Pancreas (tissue), 10 donors: Measurements from ENCODE around the gene MAN2A2. TPM values are rescaled to one million over a fixed set of nuclear protein-coding genes. Genes with fewer than 3 reads are reported as not detected.

Experiments
- ATAC-seq, 4 donors: fragments of 200-7000 bp; cut with Tn5 transposase; one replicate each; pipeline versions ENCODE4 v1.8.0 to v1.9.1; 2020; ENCODE audit warnings: mild to moderate bottlenecking in 4 of 4, moderate library complexity in 4 of 4
- DNase-seq, 6 donors: peaks; one replicate each; pipeline ENCODE4 v3.0.0-alpha.2; 2020
- FAIRE-seq: peaks from 2 replicates; lab custom pipeline; 2012; peaks lifted over from hg19 to GRCh38; lab: Jason Lieb, UNC
- H3K27ac ChIP-seq, 4 donors: fragments of 200-600 bp; sonication (generic); 1 replicate in 3 of 4; 2 replicates in 1 of 4; pipeline versions ENCODE4 v1.5.0 to v1.8.0; 2020
- H3K27me3 ChIP-seq, 4 donors: fragments of 200-600 bp; one replicate each; pipeline ENCODE4 v1.8.0; 2021
- H3K36me3 ChIP-seq, 3 donors: fragments of 200-600 bp; sonication (generic) in 1 of 3; one replicate each; pipeline versions ENCODE4 v1.5.0 to v1.8.0; 2020 to 2021
- H3K4me1 ChIP-seq, 3 donors: fragments of 200-600 bp; one replicate each; pipeline ENCODE4 v1.8.0; 2021
- H3K4me3 ChIP-seq, 4 donors: fragments of 200-600 bp; sonication (generic) in 2 of 4; one replicate each; pipeline versions ENCODE4 v1.5.0 to v1.8.0; 2020 to 2021
- H3K9me3 ChIP-seq, 4 donors: fragments of 200-600 bp; one replicate each; pipeline ENCODE4 v1.8.0; 2021
- WGBS, 2 donors: extraction: QIAGEN DNeasy Blood & Tissue Kit; methylation state at CpG; one replicate each; pipeline ENCODE4 v1.1.7; 2013; 5-methylcytosine and 5-hydroxymethylcytosine counted together
- intact Hi-C, 3 donors: fragments of 100-400 bp; cut with DNase I; formaldehyde crosslinking; loops; one replicate each; pipeline versions ENCODE4 v1.11.1 to v1.14.2; 2022
- polyA plus RNA-seq, 2 donors: library from polyadenylated mRNA; stranded (reverse); fragments of 200-250 nt; gene quantifications; one replicate each; pipeline ENCODE4 v1.2.3, GENCODE V29; 2013
- total RNA-seq, 6 donors: library from RNA; stranded (reverse); fragmentation: NEBNext Ultra II Directional in 4 of 6; extraction: Animal tissue kit (Norgen Biotek cat#: 25700) in 4 of 6; gene quantifications; one replicate each; pipeline versions ENCODE4 v1.2.1 to v1.2.4, GENCODE V29; 2021 to 2023
- TF ChIP-seq, protein P1 (sequence below), 4 donors: fragments of 200-600 bp; sonication (generic) in 3 of 4; IDR thresholded peaks; one replicate each; pipeline versions ENCODE4 v1.5.0 to v1.8.0; 2021; ENCODE audit warnings: antibody characterized with exemption in 4 of 4
- donor health status: healthy with polysubstance abuse.
- donor health status: DM: no; HTN: no; CAD: no; lungs with moderate emphysema.
- donor health status: DM: no; HTN: no; CAD: no.
- donor health status: control.
- donor health status: control.
- donor health status: Bipolar disorder and iron deficiency.
- donor health status: DM: yes; HTN: yes; CAD: no.
- donor health status: DM: no; HTN: no; CAD: no.
- donor health status: DM: no; HTN: no; CAD: no.
- donor health status: DM: yes; HTN: yes; CAD: no.

MAN2A2 gene
- total and polyA plus RNA-seq, 8 donors = 56.6 to 118 (median 67.7) TPM

DNA sequence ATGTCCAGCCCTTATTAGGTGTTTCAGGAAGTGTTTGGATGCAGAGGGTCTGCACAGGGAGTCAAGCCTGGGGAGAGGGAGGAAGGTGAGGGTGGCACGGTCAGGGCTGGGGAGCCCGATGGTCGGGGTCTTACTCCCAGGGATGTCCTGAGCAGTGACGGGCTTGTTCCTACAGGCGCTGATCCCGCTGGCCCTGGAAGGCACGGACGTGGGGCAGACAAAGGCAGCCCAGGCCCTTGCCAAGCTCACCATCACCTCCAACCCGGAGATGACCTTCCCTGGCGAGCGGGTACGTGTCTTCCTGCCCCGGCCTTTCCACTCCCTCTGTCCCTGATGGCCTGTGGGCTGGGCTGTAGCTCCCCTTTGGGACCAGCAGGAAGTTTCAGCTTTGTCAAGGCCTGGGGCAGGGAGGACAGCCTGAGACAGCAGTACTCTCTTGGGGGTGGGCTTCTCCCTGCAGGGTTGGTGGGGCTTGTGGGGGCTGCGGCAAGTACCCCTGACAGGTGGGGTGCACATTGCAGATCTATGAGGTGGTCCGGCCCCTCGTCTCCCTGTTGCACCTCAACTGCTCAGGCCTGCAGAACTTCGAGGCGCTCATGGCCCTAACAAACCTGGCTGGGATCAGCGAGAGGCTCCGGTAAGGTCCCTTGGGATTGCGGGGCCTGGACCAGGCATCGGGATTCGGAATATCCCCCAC is 47.0 kb downstream of the MAN2A2 start:
- intact Hi-C loops = no loop called here
- peaks cover 0 to 56% (median 18%) of the 10 kb centered on the region in 3 donors for H3K36me3 ChIP-seq
- DNase-seq (no peak), FAIRE-seq (no peak), ATAC-seq (no peak)
- no peaks in the 10 kb centered on the region for H3K4me1 ChIP-seq
- no peak overlapping the region for H3K4me3 ChIP-seq
- H3K9me3 ChIP-seq = no peaks in the 10 kb centered on the region
- no peaks in the 10 kb centered on the region for H3K27me3 ChIP-seq
- no peak overlapping the region for H3K27ac ChIP-seq
- TF ChIP-seq, protein P1, sequence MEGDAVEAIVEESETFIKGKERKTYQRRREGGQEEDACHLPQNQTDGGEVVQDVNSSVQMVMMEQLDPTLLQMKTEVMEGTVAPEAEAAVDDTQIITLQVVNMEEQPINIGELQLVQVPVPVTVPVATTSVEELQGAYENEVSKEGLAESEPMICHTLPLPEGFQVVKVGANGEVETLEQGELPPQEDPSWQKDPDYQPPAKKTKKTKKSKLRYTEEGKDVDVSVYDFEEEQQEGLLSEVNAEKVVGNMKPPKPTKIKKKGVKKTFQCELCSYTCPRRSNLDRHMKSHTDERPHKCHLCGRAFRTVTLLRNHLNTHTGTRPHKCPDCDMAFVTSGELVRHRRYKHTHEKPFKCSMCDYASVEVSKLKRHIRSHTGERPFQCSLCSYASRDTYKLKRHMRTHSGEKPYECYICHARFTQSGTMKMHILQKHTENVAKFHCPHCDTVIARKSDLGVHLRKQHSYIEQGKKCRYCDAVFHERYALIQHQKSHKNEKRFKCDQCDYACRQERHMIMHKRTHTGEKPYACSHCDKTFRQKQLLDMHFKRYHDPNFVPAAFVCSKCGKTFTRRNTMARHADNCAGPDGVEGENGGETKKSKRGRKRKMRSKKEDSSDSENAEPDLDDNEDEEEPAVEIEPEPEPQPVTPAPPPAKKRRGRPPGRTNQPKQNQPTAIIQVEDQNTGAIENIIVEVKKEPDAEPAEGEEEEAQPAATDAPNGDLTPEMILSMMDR (IDR thresholded peaks at IDR 0.05) = no peak
- 94 to 97% methylated on average over 23 of the region's 23 CpGs for WGBS, 2 donors

DNA sequence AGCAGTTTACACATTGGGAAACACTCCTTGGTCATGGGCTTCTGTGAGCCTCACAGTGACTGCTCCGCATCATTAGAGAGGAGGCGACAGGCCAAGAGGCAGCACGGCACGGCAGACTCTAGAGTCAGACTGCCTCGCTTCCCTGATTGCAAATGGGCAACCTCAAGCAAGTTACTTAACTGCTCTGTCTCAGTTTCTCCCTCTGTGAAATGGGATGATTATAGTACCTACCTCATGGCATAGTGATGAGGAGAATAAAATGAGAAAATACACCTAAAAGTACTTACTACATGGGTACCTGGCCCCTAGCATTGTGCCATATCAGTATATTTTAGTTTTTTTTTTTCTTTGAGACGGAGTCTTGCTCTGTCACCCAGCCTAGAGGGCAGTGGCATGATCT is 47.6 kb downstream of the MAN2A2 start:
- DNase-seq (no peak), ATAC-seq (no peak), FAIRE-seq (no peak)
- H3K4me1 ChIP-seq = peaks cover 4% of the 10 kb centered on the region in 3 donors
- H3K4me3 ChIP-seq = no peak overlapping the region
- no peaks in the 10 kb centered on the region for H3K27me3 ChIP-seq
- H3K9me3 ChIP-seq = no peaks in the 10 kb centered on the region
- peaks cover 0 to 50% (median 18%) of the 10 kb centered on the region in 3 donors for H3K36me3 ChIP-seq
- intact Hi-C loops = no loop called here
- WGBS, 2 donors = 95 to 100% methylated on average over 6 of the region's 6 CpGs
- TF ChIP-seq, protein P1 (IDR thresholded peaks at IDR 0.05) = no peak
- no peak overlapping the region for H3K27ac ChIP-seq

DNA sequence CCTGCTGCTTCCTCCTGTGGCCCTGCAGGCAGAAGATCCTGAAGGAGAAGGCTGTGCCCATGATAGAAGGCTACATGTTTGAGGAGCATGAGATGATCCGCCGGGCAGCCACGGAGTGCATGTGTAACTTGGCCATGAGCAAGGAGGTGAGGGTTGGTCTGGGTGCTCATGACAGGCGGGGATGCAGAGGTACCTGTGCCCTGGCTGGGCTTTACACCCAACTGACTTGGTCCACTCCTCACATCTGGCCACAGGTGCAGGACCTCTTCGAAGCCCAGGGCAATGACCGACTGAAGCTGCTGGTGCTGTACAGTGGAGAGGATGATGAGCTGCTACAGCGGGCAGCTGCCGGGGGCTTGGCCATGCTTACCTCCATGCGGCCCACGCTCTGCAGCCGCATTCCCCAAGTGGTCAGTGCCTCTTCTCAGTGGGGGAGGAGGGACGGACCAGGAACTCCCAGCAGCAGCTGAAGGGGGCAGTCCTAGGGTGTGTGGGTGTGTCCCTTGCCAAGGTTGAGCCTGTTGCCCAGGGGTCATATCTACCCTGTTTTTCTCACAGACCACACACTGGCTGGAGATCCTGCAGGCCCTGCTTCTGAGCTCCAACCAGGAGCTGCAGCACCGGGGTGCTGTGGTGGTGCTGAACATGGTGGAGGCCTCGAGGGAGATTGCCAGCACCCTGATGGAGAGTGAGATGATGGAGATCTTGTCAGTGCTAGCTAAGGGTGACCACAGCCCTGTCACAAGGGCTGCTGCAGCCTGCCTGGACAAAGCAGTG is 50.0 kb downstream of the MAN2A2 start:
- TF ChIP-seq, protein P1 (IDR thresholded peaks at IDR 0.05) = no peak
- H3K27ac ChIP-seq = no peak overlapping the region
- DNase-seq = no peak
- ATAC-seq = no peak
- intact Hi-C loops = no loop called here
- H3K4me3 ChIP-seq = no peak overlapping the region
- WGBS, 2 donors = 88 to 93% methylated on average over 14 of the region's 14 CpGs
- FAIRE-seq = no peak
- H3K36me3 ChIP-seq = peaks cover 0 to 39% (median 13%) of the 10 kb centered on the region in 3 donors
- no peaks in the 10 kb centered on the region for H3K27me3 ChIP-seq
- no peaks in the 10 kb centered on the region for H3K9me3 ChIP-seq
- H3K4me1 ChIP-seq = peaks cover 8 to 17% (median 8%) of the 10 kb centered on the region in 3 donors

DNA sequence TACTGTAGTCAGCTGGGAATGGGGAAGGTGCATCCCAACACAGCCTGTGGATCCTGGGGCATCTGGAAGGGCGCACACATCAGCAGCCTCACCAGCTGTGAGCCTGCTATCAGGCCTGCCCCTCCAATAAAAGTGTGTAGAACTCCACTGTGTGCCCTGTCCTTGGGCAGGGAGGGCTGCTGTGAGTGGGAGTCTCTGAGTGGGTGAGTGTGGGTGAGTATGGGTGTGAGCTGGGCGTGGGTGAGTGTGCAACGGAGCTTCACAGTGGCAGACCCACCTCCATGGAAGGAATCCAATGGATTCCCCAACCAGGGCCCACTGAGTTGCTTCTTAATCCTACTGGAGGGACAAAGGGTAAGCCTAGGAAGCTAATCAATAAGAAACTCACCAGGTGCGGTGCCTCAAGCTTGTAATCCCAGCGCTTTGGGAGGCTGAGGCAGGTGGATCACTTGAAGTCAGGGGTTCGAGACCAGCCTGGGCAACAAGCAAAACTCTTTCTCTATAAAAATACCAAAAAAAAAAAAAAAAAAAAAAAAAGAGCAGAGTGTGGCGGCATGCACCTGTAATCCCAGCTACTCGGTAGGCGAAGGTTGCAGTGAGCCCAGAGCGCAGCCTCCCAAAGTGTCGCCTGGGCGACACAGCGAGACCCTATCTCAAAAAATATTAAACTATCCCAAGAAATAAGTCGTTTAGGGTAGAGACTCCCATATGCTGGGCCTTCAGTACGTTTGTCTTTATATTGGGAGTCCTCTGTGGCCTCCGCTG is 51.0 kb downstream of the MAN2A2 start:
- WGBS, 2 donors = 68 to 69% methylated on average over 16 of the region's 16 CpGs
- TF ChIP-seq, protein P1 (IDR thresholded peaks at IDR 0.05) = no peak
- FAIRE-seq (no peak), ATAC-seq (no peak), DNase-seq (no peak)
- Histone ChIP-seq H3K4me3 (peak overlapping the region in 2 of 4 donors; percentile 63 to 85), H3K4me1 (peaks cover 8 to 17% (median 8%) of the 10 kb centered on the region in 3 donors), H3K9me3 (no peaks in the 10 kb centered on the region), H3K27me3 (no peaks in the 10 kb centered on the region), H3K36me3 (peaks cover 0 to 30% (median 13%) of the 10 kb centered on the region in 3 donors), H3K27ac (peak overlapping the region in 3 of 4 donors; percentile 92 to 96 (median 96))
- intact Hi-C loops = no loop called here
